ENCODE results near the gene TTC28. TPM values are rescaled to one million over a fixed set of nuclear protein-coding genes. Genes with fewer than 3 reads are reported as not detected.

TTC28 gene
- total RNA-seq, 2 donors from 2014 or later = 94.2 to 170 TPM

- H3K27ac ChIP-seq = no peak overlapping the region
- H3K27me3 ChIP-seq (replicated peaks; ENCODE audit: insufficient read depth) = no peaks in the 10 kb centered on the region
- no peak for DNase-seq (ENCODE audit: low spot score)
- no peak for ATAC-seq (ENCODE audit: insufficient number of reproducible peaks, low FRiP score, low read depth)
- no peak overlapping the region for H3K4me3 ChIP-seq
- no peak for TF ChIP-seq CTCF (IDR thresholded peaks at IDR 0.05)
- H3K9me3 ChIP-seq = no peaks in the 10 kb centered on the region
- H3K4me1 ChIP-seq (ENCODE audit: control insufficient read depth in 1 of 2, low read depth in 2 of 2) = peaks cover 0 to 5% of the 10 kb centered on the region in 2 donors
- H3K36me3 ChIP-seq = no peaks in the 10 kb centered on the region
Observed at GRCh38 chr22:28102151-28102812, 577.4 kb downstream of the TTC28 start.

- H3K9me3 ChIP-seq = no peaks in the 10 kb centered on the region
- no peak for ATAC-seq (ENCODE audit: insufficient number of reproducible peaks, low FRiP score, low read depth)
- DNase-seq (ENCODE audit: low spot score) = no peak
- H3K27me3 ChIP-seq (replicated peaks; ENCODE audit: insufficient read depth) = no peaks in the 10 kb centered on the region
- no peak overlapping the region for H3K4me3 ChIP-seq
- H3K4me1 ChIP-seq (ENCODE audit: control insufficient read depth in 1 of 2, low read depth in 2 of 2) = no peaks in the 10 kb centered on the region
- no peak for TF ChIP-seq CTCF (IDR thresholded peaks at IDR 0.05)
- no peaks in the 10 kb centered on the region for H3K36me3 ChIP-seq
- H3K27ac ChIP-seq = no peak overlapping the region
Observed at GRCh38 chr22:28097627-28098026, 582.0 kb downstream of the TTC28 start.

- Histone ChIP-seq H3K36me3 (peaks cover 4% of the 10 kb centered on the region), H3K4me1 (ENCODE audit: control insufficient read depth in 1 of 2, low read depth in 2 of 2) (no peaks in the 10 kb centered on the region), H3K27me3 (replicated peaks; ENCODE audit: insufficient read depth) (no peaks in the 10 kb centered on the region), H3K27ac (no peak overlapping the region), H3K4me3 (no peak overlapping the region), H3K9me3 (no peaks in the 10 kb centered on the region)
- DNase-seq (ENCODE audit: low spot score) = no peak
- no peak for ATAC-seq (ENCODE audit: insufficient number of reproducible peaks, low FRiP score, low read depth)
- TF ChIP-seq CTCF (IDR thresholded peaks at IDR 0.05) = no peak
Observed at GRCh38 chr22:28096161-28096560, 583.5 kb downstream of the TTC28 start.

- H3K36me3 ChIP-seq = peaks cover 4% of the 10 kb centered on the region
- no peak for TF ChIP-seq CTCF (IDR thresholded peaks at IDR 0.05)
- no peak overlapping the region for H3K4me3 ChIP-seq
- ATAC-seq (ENCODE audit: insufficient number of reproducible peaks, low FRiP score, low read depth) = no peak
- H3K27ac ChIP-seq = no peak overlapping the region
- no peaks in the 10 kb centered on the region for H3K9me3 ChIP-seq
- H3K4me1 ChIP-seq (ENCODE audit: control insufficient read depth in 1 of 2, low read depth in 2 of 2) = no peaks in the 10 kb centered on the region
- H3K27me3 ChIP-seq (replicated peaks; ENCODE audit: insufficient read depth) = no peaks in the 10 kb centered on the region
- DNase-seq (ENCODE audit: low spot score) = no peak
Observed at GRCh38 chr22:28095316-28096095, 584.1 kb downstream of the TTC28 start.

GRCh38 chr22:28094771-28095170 lies 584.9 kb downstream of the TTC28 start:
- peaks cover 4% of the 10 kb centered on the region for H3K36me3 ChIP-seq
- no peak for ATAC-seq (ENCODE audit: insufficient number of reproducible peaks, low FRiP score, low read depth)

More at GRCh38 chr22:28094771-28095170, 584.9 kb downstream of the TTC28 start:
- Histone ChIP-seq H3K4me3 (no peak overlapping the region), H3K27me3 (replicated peaks; ENCODE audit: insufficient read depth) (no peaks in the 10 kb centered on the region), H3K9me3 (no peaks in the 10 kb centered on the region), H3K27ac (no peak overlapping the region), H3K4me1 (ENCODE audit: control insufficient read depth in 1 of 2, low read depth in 2 of 2) (no peaks in the 10 kb centered on the region)
- TF ChIP-seq CTCF (IDR thresholded peaks at IDR 0.05) = no peak
- DNase-seq (ENCODE audit: low spot score) = no peak

Measured in thoracic aorta (tissue), 2 donors.